Nucleus accumbens (tissue), 56 donors: Measurements from ENCODE around the gene TTC3.

Experiments
- DNase-seq, 56 donors: peaks; one replicate each; lab custom pipeline; 2025; lab: John Stamatoyannopoulos, UW

TTC3 gene

GRCh38 chr21:37240978-37241377 lies 167.9 kb downstream of the TTC3 start:
- DNase-seq: no peak

GRCh38 chr21:37241426-37241825 lies 168.4 kb downstream of the TTC3 start:
- DNase-seq: no peak

GRCh38 chr21:37243961-37244360 lies 170.9 kb downstream of the TTC3 start:
- no peak for DNase-seq

- DNase-seq: no peak
Observed at GRCh38 chr21:37244501-37245095, 171.5 kb downstream of the TTC3 start.

GRCh38 chr21:37245151-37245550 lies 172.1 kb downstream of the TTC3 start:
- no peak for DNase-seq

- DNase-seq: no peak
Observed at GRCh38 chr21:37248298-37248697, 175.2 kb downstream of the TTC3 start.

GRCh38 chr21:37249112-37249904 lies 176.3 kb downstream of the TTC3 start:
- no peak for DNase-seq

GRCh38 chr21:37251294-37251634 lies 178.2 kb downstream of the TTC3 start:
- DNase-seq: no peak
